Sigmoid colon (tissue), 7 donors: ENCODE results near the gene TRIM24. TPM values are rescaled to one million over a fixed set of nuclear protein-coding genes. Genes with fewer than 3 reads are reported as not detected.

ENCODE experiments used
- DNase-seq: peaks from one replicate; pipeline ENCODE4 v3.0.0-alpha.2; 2019
- H3K27ac ChIP-seq, 4 donors: fragments of 200-600 bp; sonication (generic); one replicate each; pipeline ENCODE4 v1.5.1; 2016 to 2019; ENCODE audit warnings: mild to moderate bottlenecking in 1 of 4
- H3K27me3 ChIP-seq, 3 donors: fragments of 200-600 bp; sonication (generic); one replicate each; pipeline ENCODE4 v1.5.1; 2019; ENCODE audit warnings: mild to moderate bottlenecking in 1 of 3
- H3K36me3 ChIP-seq, 4 donors: fragments of 200-600 bp; sonication (generic); one replicate each; pipeline ENCODE4 v1.5.1; 2016 to 2019
- H3K4me1 ChIP-seq, 4 donors: fragments of 200-600 bp; sonication (generic); one replicate each; pipeline ENCODE4 v1.5.1; 2017 to 2019
- H3K4me3 ChIP-seq, 4 donors: fragments of 200-600 bp; sonication (generic); one replicate each; pipeline ENCODE4 v1.5.1; 2017 to 2019; ENCODE audit warnings: mild to moderate bottlenecking in 2 of 4, moderate library complexity in 1 of 4
- H3K9me3 ChIP-seq, 4 donors: fragments of 200-600 bp in 3 of 4; sonication (generic) in 3 of 4; one replicate each; pipeline versions ENCODE4 v1.5.1 to v1.6.1; 2013 to 2019
- EP300 ChIP-seq, 4 donors: sonication (generic); formaldehyde crosslinking; IDR thresholded peaks; one replicate each; pipeline ENCODE4 v1.6.1; 2017; ENCODE audit warnings: antibody characterized with exemption in 4 of 4
- POLR2A ChIP-seq, 2 donors: fragments of 450-650 bp; IDR thresholded peaks; one replicate each; pipeline ENCODE4 v1.6.1; 2016; ENCODE audit warnings: antibody characterized with exemption in 2 of 2, mild to moderate bottlenecking in 2 of 2, moderate library complexity in 2 of 2
- POLR2AphosphoS5 ChIP-seq, 4 donors: sonication (generic); formaldehyde crosslinking; IDR thresholded peaks; one replicate each; pipeline ENCODE4 v1.6.1; 2017; ENCODE audit warnings: antibody characterized with exemption in 4 of 4
- WGBS, 2 donors: extraction: QIAGEN DNeasy Blood & Tissue Kit; methylation state at CpG; one replicate each; pipeline ENCODE4 v1.1.7; 2013; 5-methylcytosine and 5-hydroxymethylcytosine counted together
- intact Hi-C: fragments of 100-400 bp; cut with DNase I; formaldehyde crosslinking; loops from one replicate; pipeline ENCODE4 v1.15.1; 2023
- polyA plus RNA-seq, 3 donors: library from polyadenylated mRNA; stranded (reverse); fragments of 200-250 nt; gene quantifications; one replicate each; pipeline ENCODE4 v1.2.3, GENCODE V29; 2013
- total RNA-seq, 4 donors: library from RNA; depleted of rRNA; stranded (reverse); fragments of >200 nt; gene quantifications; one replicate each; pipeline ENCODE4 v1.1.0, GENCODE V29; 2016
- TF ChIP-seq, protein P1 (sequence below), 4 experiments: fragments of 450-650 bp in 3 of 4; fragments of 200-600 bp in 1 of 4; IDR thresholded peaks; one replicate each; pipeline ENCODE4 v1.5.1; 2016 to 2019; ENCODE audit warnings: antibody characterized with exemption in 4 of 4, mild to moderate bottlenecking in 3 of 4, moderate library complexity in 2 of 4
- donor health status: healthy with polysubstance abuse.
- donor health status: Bipolar disorder and iron deficiency.
- donor health status: healthy.

The TRIM24 gene
- total and polyA plus RNA-seq, 7 donors = 6.0 to 13.2 (median 11.4) TPM

GRCh38 chr7:138622841-138623240, 162.8 kb downstream of the TRIM24 start:
- Histone ChIP-seq H3K27me3 (no peaks in the 10 kb centered on the region), H3K4me1 (no peaks in the 10 kb centered on the region), H3K9me3 (no peaks in the 10 kb centered on the region), H3K27ac (no peak overlapping the region), H3K36me3 (no peaks in the 10 kb centered on the region), H3K4me3 (no peak overlapping the region)
- TF ChIP-seq POLR2A (IDR thresholded peaks at IDR 0.05) (no peak), POLR2AphosphoS5 (IDR thresholded peaks at IDR 0.05) (no peak), EP300 (IDR thresholded peaks at IDR 0.05) (no peak)
- TF ChIP-seq, protein P1, sequence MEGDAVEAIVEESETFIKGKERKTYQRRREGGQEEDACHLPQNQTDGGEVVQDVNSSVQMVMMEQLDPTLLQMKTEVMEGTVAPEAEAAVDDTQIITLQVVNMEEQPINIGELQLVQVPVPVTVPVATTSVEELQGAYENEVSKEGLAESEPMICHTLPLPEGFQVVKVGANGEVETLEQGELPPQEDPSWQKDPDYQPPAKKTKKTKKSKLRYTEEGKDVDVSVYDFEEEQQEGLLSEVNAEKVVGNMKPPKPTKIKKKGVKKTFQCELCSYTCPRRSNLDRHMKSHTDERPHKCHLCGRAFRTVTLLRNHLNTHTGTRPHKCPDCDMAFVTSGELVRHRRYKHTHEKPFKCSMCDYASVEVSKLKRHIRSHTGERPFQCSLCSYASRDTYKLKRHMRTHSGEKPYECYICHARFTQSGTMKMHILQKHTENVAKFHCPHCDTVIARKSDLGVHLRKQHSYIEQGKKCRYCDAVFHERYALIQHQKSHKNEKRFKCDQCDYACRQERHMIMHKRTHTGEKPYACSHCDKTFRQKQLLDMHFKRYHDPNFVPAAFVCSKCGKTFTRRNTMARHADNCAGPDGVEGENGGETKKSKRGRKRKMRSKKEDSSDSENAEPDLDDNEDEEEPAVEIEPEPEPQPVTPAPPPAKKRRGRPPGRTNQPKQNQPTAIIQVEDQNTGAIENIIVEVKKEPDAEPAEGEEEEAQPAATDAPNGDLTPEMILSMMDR (IDR thresholded peaks at IDR 0.05) = no peak
- no peak for DNase-seq
- intact Hi-C loops = no loop called here
- 91 to 97% methylated on average over 1 of the region's 1 CpG for WGBS, 2 donors

- WGBS, 2 donors = 23 to 72% methylated on average over 3 of the region's 3 CpGs
- intact Hi-C loops = no loop called here
- Histone ChIP-seq H3K4me3 (no peak overlapping the region), H3K27me3 (no peaks in the 10 kb centered on the region), H3K27ac (no peak overlapping the region), H3K9me3 (no peaks in the 10 kb centered on the region), H3K36me3 (no peaks in the 10 kb centered on the region), H3K4me1 (no peaks in the 10 kb centered on the region)
- DNase-seq = no peak
- TF ChIP-seq POLR2A (IDR thresholded peaks at IDR 0.05) (no peak), POLR2AphosphoS5 (IDR thresholded peaks at IDR 0.05) (no peak), EP300 (IDR thresholded peaks at IDR 0.05) (no peak)
- TF ChIP-seq, protein P1 (IDR thresholded peaks at IDR 0.05) = no peak
Observed at GRCh38 chr7:138625084-138625848, 165.2 kb downstream of the TRIM24 start.

- Histone ChIP-seq H3K27ac (no peak overlapping the region), H3K4me1 (no peaks in the 10 kb centered on the region), H3K4me3 (no peak overlapping the region), H3K27me3 (no peaks in the 10 kb centered on the region), H3K36me3 (no peaks in the 10 kb centered on the region), H3K9me3 (no peaks in the 10 kb centered on the region)
- 37 to 72% methylated on average over 5 of the region's 5 CpGs for WGBS, 2 donors
- no peak for DNase-seq
- TF ChIP-seq EP300 (IDR thresholded peaks at IDR 0.05) = no peak
- no peak for TF ChIP-seq POLR2A (IDR thresholded peaks at IDR 0.05)
- TF ChIP-seq POLR2AphosphoS5 (IDR thresholded peaks at IDR 0.05) = no peak
- TF ChIP-seq, protein P1 (IDR thresholded peaks at IDR 0.05) = no peak
- intact Hi-C loops = no loop called here
Observed at GRCh38 chr7:138625849-138626230, 165.8 kb downstream of the TRIM24 start.

GRCh38 chr7:138626846-138627245, 166.8 kb downstream of the TRIM24 start:
- Histone ChIP-seq H3K36me3 (no peaks in the 10 kb centered on the region), H3K4me1 (no peaks in the 10 kb centered on the region), H3K9me3 (no peaks in the 10 kb centered on the region), H3K27me3 (no peaks in the 10 kb centered on the region), H3K4me3 (no peak overlapping the region), H3K27ac (no peak overlapping the region)
- WGBS, 2 donors = 48 to 61% methylated on average over 2 of the region's 2 CpGs
- no peak for DNase-seq
- no peak for TF ChIP-seq EP300 (IDR thresholded peaks at IDR 0.05)
- TF ChIP-seq, protein P1 (IDR thresholded peaks at IDR 0.05) = no peak
- no peak for TF ChIP-seq POLR2A (IDR thresholded peaks at IDR 0.05)
- no peak for TF ChIP-seq POLR2AphosphoS5 (IDR thresholded peaks at IDR 0.05)
- intact Hi-C loops = no loop called here

DNA sequence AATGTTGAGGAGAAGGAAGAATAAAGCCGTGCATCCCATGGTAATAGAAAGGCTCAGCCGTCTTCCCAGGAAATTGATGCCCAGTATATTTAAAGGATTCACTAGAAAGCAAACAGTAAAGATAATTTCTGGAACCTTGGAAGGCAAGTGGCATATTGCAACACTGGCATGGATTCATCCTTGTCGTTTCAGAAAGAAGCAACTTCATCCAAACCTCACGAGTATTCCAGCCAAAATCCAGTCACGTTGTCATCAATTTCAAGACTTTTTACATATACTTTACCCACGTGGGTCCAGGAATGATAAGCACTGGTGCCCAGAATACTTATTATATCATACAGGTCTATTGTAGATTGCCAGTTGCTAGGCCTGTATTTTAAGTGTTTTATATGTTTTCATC, 167.3 kb downstream of the TRIM24 start:
- Histone ChIP-seq H3K4me3 (no peak overlapping the region), H3K9me3 (no peaks in the 10 kb centered on the region), H3K27me3 (no peaks in the 10 kb centered on the region), H3K36me3 (no peaks in the 10 kb centered on the region), H3K4me1 (no peaks in the 10 kb centered on the region), H3K27ac (no peak overlapping the region)
- WGBS, 2 donors = 89% methylated on average over 6 of the region's 6 CpGs
- DNase-seq = no peak
- TF ChIP-seq, protein P1 (IDR thresholded peaks at IDR 0.05) = no peak
- no peak for TF ChIP-seq EP300 (IDR thresholded peaks at IDR 0.05)
- intact Hi-C loops = no loop called here
